Measurements from ENCODE around the gene OR10A6. TPM values are rescaled to one million over a fixed set of nuclear protein-coding genes. Genes with fewer than 3 reads are reported as not detected.

Gene OR10A6
- total RNA-seq, 4 donors from 2014 or later = not detected

DNA sequence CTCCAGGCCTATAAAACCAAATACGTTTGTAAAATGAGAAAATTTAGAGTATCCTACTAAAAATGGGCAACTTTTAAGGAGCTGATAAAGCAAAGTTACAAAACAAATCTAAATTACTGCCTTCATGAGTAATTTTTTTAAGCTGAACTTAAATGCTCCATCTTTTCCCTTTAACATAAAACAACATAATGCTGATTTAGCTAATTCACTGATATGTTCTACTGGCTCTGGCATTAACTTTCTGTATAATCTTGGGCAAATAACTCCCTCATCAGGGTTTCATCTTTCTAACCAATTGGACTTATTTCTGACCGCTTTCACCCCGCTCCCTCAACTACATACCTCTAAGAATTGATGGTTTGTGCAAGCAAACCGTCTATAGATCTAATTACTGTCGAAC, 10.1 kb upstream of the OR10A6 start:
- Histone ChIP-seq H3K4me3 (no peak overlapping the region), H3K27me3 (no peaks in the 10 kb centered on the region), H3K9me3 (peaks cover 0 to 7% (median 0%) of the 10 kb centered on the region in 4 donors), H3K4me1 (no peaks in the 10 kb centered on the region), H3K36me3 (no peaks in the 10 kb centered on the region), H3K27ac (no peak overlapping the region)
- TF ChIP-seq, protein P1, sequence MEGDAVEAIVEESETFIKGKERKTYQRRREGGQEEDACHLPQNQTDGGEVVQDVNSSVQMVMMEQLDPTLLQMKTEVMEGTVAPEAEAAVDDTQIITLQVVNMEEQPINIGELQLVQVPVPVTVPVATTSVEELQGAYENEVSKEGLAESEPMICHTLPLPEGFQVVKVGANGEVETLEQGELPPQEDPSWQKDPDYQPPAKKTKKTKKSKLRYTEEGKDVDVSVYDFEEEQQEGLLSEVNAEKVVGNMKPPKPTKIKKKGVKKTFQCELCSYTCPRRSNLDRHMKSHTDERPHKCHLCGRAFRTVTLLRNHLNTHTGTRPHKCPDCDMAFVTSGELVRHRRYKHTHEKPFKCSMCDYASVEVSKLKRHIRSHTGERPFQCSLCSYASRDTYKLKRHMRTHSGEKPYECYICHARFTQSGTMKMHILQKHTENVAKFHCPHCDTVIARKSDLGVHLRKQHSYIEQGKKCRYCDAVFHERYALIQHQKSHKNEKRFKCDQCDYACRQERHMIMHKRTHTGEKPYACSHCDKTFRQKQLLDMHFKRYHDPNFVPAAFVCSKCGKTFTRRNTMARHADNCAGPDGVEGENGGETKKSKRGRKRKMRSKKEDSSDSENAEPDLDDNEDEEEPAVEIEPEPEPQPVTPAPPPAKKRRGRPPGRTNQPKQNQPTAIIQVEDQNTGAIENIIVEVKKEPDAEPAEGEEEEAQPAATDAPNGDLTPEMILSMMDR (IDR thresholded peaks at IDR 0.05) = no peak
- no peak for TF ChIP-seq POLR2A (IDR thresholded peaks at IDR 0.05)
- DNase-seq = no peak

DNA sequence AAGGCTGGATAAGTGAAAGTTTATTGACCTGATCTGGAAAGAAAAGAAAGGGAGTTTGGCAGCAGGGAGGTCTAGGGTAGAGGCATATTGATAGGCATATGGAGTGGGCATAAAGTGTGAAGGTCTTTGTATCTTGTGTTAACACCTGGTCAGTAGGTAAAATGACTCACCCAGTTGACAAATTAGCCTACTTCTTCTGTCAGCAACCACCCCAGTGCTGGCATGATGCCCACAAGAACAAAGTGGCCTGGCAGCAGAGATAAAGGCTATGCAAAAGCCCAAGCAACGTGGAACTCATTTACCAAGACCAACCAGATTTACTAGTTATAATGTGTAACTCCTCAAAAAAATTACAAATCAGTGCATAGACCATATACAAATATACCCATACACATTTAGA, 5.5 kb upstream of the OR10A6 start:
- H3K27me3 ChIP-seq = no peaks in the 10 kb centered on the region
- no peaks in the 10 kb centered on the region for H3K9me3 ChIP-seq
- TF ChIP-seq, protein P1 (IDR thresholded peaks at IDR 0.05) = no peak
- no peaks in the 10 kb centered on the region for H3K36me3 ChIP-seq
- peak in 1 of 3 donors; percentile 51 for DNase-seq
- no peaks in the 10 kb centered on the region for H3K4me1 ChIP-seq
- no peak overlapping the region for H3K4me3 ChIP-seq
- H3K27ac ChIP-seq = no peak overlapping the region

DNA sequence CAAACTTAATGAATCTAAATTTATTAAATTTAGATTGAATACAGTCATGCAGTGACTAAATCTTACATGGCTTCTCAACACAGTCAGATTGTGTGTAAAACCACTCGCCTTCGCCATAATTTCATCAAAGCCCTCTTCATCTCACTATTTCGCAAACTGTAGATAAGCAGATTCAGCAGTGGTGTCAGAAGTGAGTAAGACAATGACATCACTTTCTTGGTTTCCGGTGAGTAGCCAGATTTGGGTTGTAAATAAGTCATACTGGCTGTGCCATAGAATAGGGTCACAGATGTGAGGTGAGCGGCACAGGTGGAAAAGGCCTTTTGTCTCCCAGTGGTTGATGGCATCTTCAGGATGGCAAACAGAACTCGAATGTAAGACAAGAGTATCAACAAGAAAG, 3.4 kb downstream of the OR10A6 start:
- TF ChIP-seq POLR2A (IDR thresholded peaks at IDR 0.05) = no peak
- TF ChIP-seq, protein P1 (IDR thresholded peaks at IDR 0.05) = no peak
- DNase-seq = no peak
- Histone ChIP-seq H3K27me3 (no peaks in the 10 kb centered on the region), H3K27ac (no peak overlapping the region), H3K36me3 (no peaks in the 10 kb centered on the region), H3K4me1 (no peaks in the 10 kb centered on the region), H3K4me3 (no peak overlapping the region), H3K9me3 (no peaks in the 10 kb centered on the region)

DNA sequence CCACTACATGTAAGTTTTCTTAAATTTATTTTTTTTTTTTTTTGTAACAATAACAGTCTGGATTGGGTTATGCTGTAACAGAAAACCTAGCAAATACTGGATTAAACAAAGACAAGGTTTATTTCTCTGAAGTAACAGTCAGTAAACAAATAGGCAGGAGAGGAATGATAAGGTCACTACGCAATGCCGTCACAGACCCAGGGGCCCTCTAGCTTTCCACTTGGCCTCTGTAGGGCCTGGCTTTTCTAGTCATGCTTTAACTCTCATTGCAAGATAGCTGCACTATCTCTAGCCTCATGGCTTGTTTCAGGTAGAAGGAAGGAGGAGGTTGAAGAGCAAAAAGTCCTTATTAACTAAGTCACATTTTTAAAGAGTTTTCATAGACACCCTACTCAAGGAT, 6.5 kb downstream of the OR10A6 start:
- H3K27ac ChIP-seq = no peak overlapping the region
- H3K4me3 ChIP-seq = no peak overlapping the region
- no peak for TF ChIP-seq POLR2A (IDR thresholded peaks at IDR 0.05)
- TF ChIP-seq, protein P1 (IDR thresholded peaks at IDR 0.05) = no peak
- no peaks in the 10 kb centered on the region for H3K9me3 ChIP-seq
- DNase-seq = no peak
- no peaks in the 10 kb centered on the region for H3K36me3 ChIP-seq
- H3K27me3 ChIP-seq = no peaks in the 10 kb centered on the region
- no peaks in the 10 kb centered on the region for H3K4me1 ChIP-seq

DNA sequence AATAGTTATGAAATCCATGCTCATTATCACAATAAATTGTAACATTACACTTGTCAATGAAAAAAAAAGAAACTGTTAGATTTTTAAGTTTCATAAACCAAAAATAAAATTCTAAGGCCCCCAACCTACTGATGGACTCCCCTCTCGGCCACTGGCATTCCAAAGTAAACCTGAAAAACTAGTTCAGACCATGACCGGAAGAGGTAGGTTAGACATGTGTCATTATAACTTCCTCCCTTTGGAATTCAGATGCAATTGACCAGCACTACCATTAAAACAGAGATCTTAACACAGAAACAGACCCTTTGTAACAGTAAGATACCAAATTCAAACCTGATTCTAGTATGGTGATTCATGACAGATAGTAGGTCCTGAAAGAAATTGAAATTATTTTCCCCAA, 12.9 kb downstream of the OR10A6 start:
- no peak for TF ChIP-seq POLR2A (IDR thresholded peaks at IDR 0.05)
- TF ChIP-seq, protein P1 (IDR thresholded peaks at IDR 0.05) = no peak
- Histone ChIP-seq H3K4me1 (no peaks in the 10 kb centered on the region), H3K36me3 (no peaks in the 10 kb centered on the region), H3K9me3 (no peaks in the 10 kb centered on the region), H3K27ac (no peak overlapping the region), H3K4me3 (no peak overlapping the region), H3K27me3 (no peaks in the 10 kb centered on the region)
- no peak for DNase-seq

DNA sequence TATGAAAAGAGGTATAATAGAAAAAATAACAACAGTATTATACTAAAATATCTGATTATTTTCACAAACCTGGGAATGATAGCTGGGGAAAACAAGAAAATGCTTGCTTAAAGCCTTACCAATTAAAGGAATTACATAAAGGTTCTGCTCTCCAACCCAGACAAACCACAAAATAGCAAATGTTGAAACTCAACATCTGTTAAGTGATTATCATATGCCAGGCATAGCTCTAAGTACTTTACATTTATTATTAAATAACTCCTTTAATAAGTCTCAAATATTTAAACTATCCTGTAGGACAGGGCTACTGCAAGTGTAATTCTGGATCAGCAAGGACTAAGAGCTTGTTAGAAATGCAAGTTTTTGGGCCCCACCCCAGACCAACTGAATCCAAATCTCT, 20.1 kb downstream of the OR10A6 start:
- Histone ChIP-seq H3K27ac (no peak overlapping the region), H3K4me1 (no peaks in the 10 kb centered on the region)
- DNase-seq = no peak

More for the DNA sequence above, 20.1 kb downstream of the OR10A6 start:
- no peak for TF ChIP-seq POLR2A (IDR thresholded peaks at IDR 0.05)
- TF ChIP-seq, protein P1 (IDR thresholded peaks at IDR 0.05) = no peak
- Histone ChIP-seq H3K9me3 (no peaks in the 10 kb centered on the region), H3K4me3 (no peak overlapping the region), H3K36me3 (no peaks in the 10 kb centered on the region), H3K27me3 (no peaks in the 10 kb centered on the region)

All from Peyer's patch (tissue), 4 donors.